HepG2 (cell line): ENCODE data around the gene FAM174C. TPM values are rescaled to one million over a fixed set of nuclear protein-coding genes. Genes with fewer than 3 reads are reported as not detected.
A peak's percentile ranks its signal among the peaks of the same experiment; 100 is the strongest.

Experiments
- CEBPG ChIP-seq: IDR thresholded peaks from 2 replicates; pipeline ENCODE4 v1.6.1; 2016
- DBP ChIP-seq: sonication (generic); formaldehyde crosslinking; IDR thresholded peaks from 2 replicates; pipeline ENCODE4 v1.4.0; 2020; ENCODE audit warnings: missing genetic modification reagents; ENCODE audit errors: not compliant biosample characterization
- MED1 ChIP-seq: sonication (generic); formaldehyde crosslinking; IDR thresholded peaks from 2 replicates; pipeline ENCODE4 v1.4.0; 2020; ENCODE audit warnings: missing genetic modification reagents
- MLX ChIP-seq: IDR thresholded peaks from 2 replicates; pipeline ENCODE4 v1.6.1; 2016
- NR0B2 ChIP-seq: sonication (generic); formaldehyde crosslinking; IDR thresholded peaks from 2 replicates; pipeline ENCODE4 v1.4.0; 2020; ENCODE audit warnings: mild to moderate bottlenecking, missing genetic modification reagents
- PRPF4 ChIP-seq: fragments of 200-400 bp; formaldehyde crosslinking; IDR thresholded peaks from 2 replicates; pipeline ENCODE4 v1.6.1; 2016; ENCODE audit warnings: low read length, low read depth; ENCODE audit not compliant: poor library complexity, severe bottlenecking
- SP2 ChIP-seq: sonication (generic); formaldehyde crosslinking; IDR thresholded peaks from 2 replicates; pipeline ENCODE4 v1.5.1; 2020; ENCODE audit warnings: mild to moderate bottlenecking, missing genetic modification reagents
- SRSF1 ChIP-seq: fragments of 200-400 bp; formaldehyde crosslinking; optimal IDR thresholded peaks from 2 replicates; pipeline ENCODE3; 2017; ENCODE audit warnings: mild to moderate bottlenecking, low read depth, low read length, moderate library complexity
- TBL1XR1 ChIP-seq: fragments of 150-350 bp; IDR thresholded peaks from 2 replicates; pipeline ENCODE4 v1.6.1; 2014; ENCODE audit warnings: borderline replicate concordance, low read length; ENCODE audit not compliant: partially characterized antibody
- ZNF263 ChIP-seq: sonication (generic); formaldehyde crosslinking; IDR thresholded peaks from 2 replicates; pipeline ENCODE4 v1.4.0; 2020; ENCODE audit warnings: missing genetic modification reagents
- ZNF331 ChIP-seq: sonication (generic); formaldehyde crosslinking; IDR thresholded peaks from 2 replicates; pipeline ENCODE4 v1.4.0; 2020; ENCODE audit warnings: missing genetic modification reagents
- ZNF570 ChIP-seq: sonication (generic); formaldehyde crosslinking; IDR thresholded peaks from 2 replicates; pipeline ENCODE4 v1.4.0; 2020; ENCODE audit warnings: mild to moderate bottlenecking, missing genetic modification reagents, borderline replicate concordance
- ZNF614 ChIP-seq: IDR thresholded peaks from 2 replicates; pipeline ENCODE4 v1.6.1; 2018; ENCODE audit warnings: missing biosample characterization, missing genetic modification reagents, inconsistent platforms, borderline replicate concordance
- ZNF639 ChIP-seq: conservative IDR thresholded peaks from 2 replicates; pipeline ENCODE4 v1.6.1; 2018; ENCODE audit warnings: missing genetic modification reagents
- polyA plus RNA-seq, 8 experiments: library from polyadenylated mRNA; depleted of rRNA in 3 of 8; stranded (reverse) in 7 of 8; unstranded in 1 of 8; fragments of >200 nt; fragmentation: Illumina TruSeq in 4 of 8; extraction: Trizol in 4 of 8; gene quantifications; 2 replicates each; pipeline versions ENCODE4 v1.2.1 to v1.2.3, GENCODE V29; 2011 to 2016; ENCODE audit warnings: low read depth in 4 of 8, missing spikeins in 1 of 8, mixed read lengths in 1 of 8; ENCODE audit not compliant: insufficient read depth in 1 of 8
- total RNA-seq, 5 experiments: library from RNA; depleted of rRNA; stranded (reverse); fragments of >200 nt; fragmentation: Illumina TruSeq; extraction: Trizol; gene quantifications; 2 replicates each; pipeline ENCODE4 v1.2.3, GENCODE V29; 2016; ENCODE audit warnings: low read depth in 1 of 5

FAM174C gene
- total and polyA plus RNA-seq, 2 of the 13 experiments (the other 11 are each of a cell fraction or from before 2014, with no cell fraction given): 19.5 to 31.3 TPM

GRCh38 chr19:1249298-1249989 is 25.9 kb upstream of the FAM174C start (continued):
- TF ChIP-seq SRSF1 (no peak), ZNF614 (CRISPR knock-in tag) (0 out of 2 replicates have a peak, but pooled peaks have one; percentile 6), CEBPG (CRISPR knock-in tag) (no peak), ZNF263 (CRISPR knock-in tag) (no peak), ZNF331 (CRISPR knock-in tag) (0 out of 2 replicates have a peak, but pooled peaks have one; percentile 38), MLX (CRISPR knock-in tag) (no peak), ZNF570 (CRISPR knock-in tag) (no peak; the same call in 1 of the 2 replicates), SP2 (no peak), DBP (CRISPR knock-in tag) (no peak), PRPF4 (no peak), TBL1XR1 (no peak), MED1 (peak; percentile 49), ZNF639 (CRISPR knock-in tag) (peak; percentile 85), NR0B2 (no peak)
